Heart left ventricle (tissue), 13 donors: ENCODE results near the gene SDE2.

Experiments
- POLR2A ChIP-seq, 2 donors: fragments of 450-650 bp; IDR thresholded peaks; one replicate each; pipeline ENCODE4 v1.6.1; 2017; ENCODE audit warnings: antibody characterized with exemption in 2 of 2, mild to moderate bottlenecking in 2 of 2, moderate library complexity in 2 of 2
- TF ChIP-seq, protein P1 (sequence below), 12 donors: fragments of 200-600 bp; sonication (generic) in 4 of 12; IDR thresholded peaks; one replicate each; pipeline versions ENCODE4 v1.5.0 to v1.8.0; 2018 to 2022; ENCODE audit warnings: antibody characterized with exemption in 12 of 12, mild to moderate bottlenecking in 5 of 12
- donor health status: ischemic (EF 13 %, LVEDD 7.1; RV severe dilation, severe dysfunction).
- donor health status: DM: no; HTN: yes; CAD: no.
- donor health status: DM: no; HTN: no; CAD: no.
- donor health status: ischemic (EF 25% LVEDD 6.9; RV normal size, moderate dysfunction).
- donor health status: ischemic (EF 25% LVEDD 5.7; RV mildly dilated, moderate dysfunction).
- donor health status: ischemic (EF 35%, LVEDD 5.7; RV mildly dilated, moderate dysfunction).
- donor health status: nonischemic (EF 11% LVEDD 7.7; RV severe dilation, severe dysfunction).
- donor health status: DM: yes; HTN: yes; CAD: no.
- donor health status: PGD.
- donor health status: ischemic (EF 29% LVEDD 5.4; RV normal size, mild dysfunction).
- donor health status: nonischemic (EF 23%, LVEDD 6.1; RV moderate dilation, normal function).

DNA sequence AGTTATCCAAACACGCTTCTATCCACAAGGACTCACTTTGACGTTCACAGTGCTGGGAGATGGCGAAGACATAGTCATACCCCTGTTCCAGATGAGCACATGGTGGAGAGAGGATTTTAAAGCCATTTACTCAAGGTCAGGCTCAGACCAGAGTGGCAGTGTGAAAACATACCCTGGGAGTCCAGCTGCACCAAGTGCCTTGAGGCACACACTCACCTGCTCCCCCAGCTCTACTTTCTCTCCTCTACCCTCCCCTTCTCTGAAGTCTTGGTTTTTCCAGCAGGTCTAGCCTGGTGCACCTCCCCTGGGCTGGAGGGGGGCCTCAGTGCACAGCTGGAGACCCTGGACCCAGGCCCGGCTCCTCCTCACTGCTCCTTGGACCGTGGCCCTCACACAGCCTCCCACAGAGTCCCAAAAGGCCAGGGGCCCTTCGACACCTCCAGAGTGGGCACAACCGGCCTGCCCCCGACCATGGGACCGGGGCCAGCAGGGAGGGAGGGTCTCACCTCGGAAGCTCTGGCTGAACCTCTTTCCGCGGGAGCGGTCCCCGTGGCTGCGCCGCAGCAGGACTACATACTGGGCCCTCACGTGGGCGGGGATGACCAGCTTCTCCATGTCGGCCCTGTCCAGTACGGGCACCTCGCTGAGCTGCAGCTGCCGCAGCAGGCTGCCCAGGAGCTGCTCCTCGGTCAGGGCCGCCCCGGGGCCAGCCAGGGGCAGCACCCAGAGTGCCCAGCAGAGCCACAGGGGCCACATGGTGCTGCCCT lies 58.6 kb downstream of the SDE2 start:
- TF ChIP-seq, protein P1, sequence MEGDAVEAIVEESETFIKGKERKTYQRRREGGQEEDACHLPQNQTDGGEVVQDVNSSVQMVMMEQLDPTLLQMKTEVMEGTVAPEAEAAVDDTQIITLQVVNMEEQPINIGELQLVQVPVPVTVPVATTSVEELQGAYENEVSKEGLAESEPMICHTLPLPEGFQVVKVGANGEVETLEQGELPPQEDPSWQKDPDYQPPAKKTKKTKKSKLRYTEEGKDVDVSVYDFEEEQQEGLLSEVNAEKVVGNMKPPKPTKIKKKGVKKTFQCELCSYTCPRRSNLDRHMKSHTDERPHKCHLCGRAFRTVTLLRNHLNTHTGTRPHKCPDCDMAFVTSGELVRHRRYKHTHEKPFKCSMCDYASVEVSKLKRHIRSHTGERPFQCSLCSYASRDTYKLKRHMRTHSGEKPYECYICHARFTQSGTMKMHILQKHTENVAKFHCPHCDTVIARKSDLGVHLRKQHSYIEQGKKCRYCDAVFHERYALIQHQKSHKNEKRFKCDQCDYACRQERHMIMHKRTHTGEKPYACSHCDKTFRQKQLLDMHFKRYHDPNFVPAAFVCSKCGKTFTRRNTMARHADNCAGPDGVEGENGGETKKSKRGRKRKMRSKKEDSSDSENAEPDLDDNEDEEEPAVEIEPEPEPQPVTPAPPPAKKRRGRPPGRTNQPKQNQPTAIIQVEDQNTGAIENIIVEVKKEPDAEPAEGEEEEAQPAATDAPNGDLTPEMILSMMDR (IDR thresholded peaks at IDR 0.05), result no peak
- TF ChIP-seq POLR2A (IDR thresholded peaks at IDR 0.05), result no peak
